ENCODE measurements around the gene SLC12A7.

GRCh38 chr5:1013238-1013947, 98.5 kb downstream of the SLC12A7 start:
- no peak for TF ChIP-seq GATA1 (IDR thresholded peaks at IDR 0.05; ENCODE audit: low read depth, low read length)
- TF ChIP-seq POLR2A (IDR thresholded peaks at IDR 0.05; ENCODE audit: low read length) = no peak
